GM20431 (cell line): ENCODE measurements around the gene SLC9A8.
"Not testable (repeated sequence)": the region's sequence is repeated elsewhere in the genome, so short reads cannot be mapped to it uniquely, and the experiment has no call there.

Source experiments
- in situ Hi-C: fragments of 300-500 bp; cut with MseI, MboI; formaldehyde crosslinking; loops from one replicate; pipeline ENCODE4 v1.15.0; 2020; ENCODE audit warnings: low sequenced_read_pairs; ENCODE audit not compliant: unreplicated experiment

SLC9A8 gene

DNA sequence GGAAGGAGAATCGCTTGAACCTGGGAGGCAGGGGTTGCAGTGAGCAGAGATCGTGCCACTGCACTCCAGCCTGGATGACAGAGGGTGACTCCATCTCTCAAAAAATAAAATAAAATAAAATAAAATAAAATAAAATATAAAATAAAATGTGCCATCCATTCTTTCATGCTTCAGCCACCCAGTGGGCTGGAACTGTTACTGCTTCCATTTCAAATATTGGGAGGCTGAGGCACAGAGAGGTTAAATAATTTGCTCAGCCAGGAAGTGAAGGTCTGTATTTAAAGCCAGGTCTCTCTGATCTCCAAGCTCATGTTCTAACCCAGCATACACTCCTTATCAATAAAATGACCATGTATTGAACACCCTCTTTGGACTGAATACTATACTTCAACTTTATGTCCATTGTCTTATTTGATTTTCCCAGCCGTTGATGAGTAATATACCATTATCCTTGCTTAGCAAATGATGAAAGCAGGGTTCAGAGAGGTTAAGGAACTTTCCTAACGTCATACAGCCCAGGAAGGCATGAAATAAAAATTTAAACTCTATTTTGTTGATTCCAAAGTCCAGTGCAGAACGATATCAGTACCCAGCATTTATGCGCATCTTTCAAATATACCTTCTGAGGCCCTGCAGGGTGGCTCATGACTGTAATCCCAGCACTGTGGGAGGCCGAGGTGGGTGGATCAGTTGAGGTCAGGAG, 25.8 kb upstream of the SLC9A8 start:
- in situ Hi-C loops = no loop called here

DNA sequence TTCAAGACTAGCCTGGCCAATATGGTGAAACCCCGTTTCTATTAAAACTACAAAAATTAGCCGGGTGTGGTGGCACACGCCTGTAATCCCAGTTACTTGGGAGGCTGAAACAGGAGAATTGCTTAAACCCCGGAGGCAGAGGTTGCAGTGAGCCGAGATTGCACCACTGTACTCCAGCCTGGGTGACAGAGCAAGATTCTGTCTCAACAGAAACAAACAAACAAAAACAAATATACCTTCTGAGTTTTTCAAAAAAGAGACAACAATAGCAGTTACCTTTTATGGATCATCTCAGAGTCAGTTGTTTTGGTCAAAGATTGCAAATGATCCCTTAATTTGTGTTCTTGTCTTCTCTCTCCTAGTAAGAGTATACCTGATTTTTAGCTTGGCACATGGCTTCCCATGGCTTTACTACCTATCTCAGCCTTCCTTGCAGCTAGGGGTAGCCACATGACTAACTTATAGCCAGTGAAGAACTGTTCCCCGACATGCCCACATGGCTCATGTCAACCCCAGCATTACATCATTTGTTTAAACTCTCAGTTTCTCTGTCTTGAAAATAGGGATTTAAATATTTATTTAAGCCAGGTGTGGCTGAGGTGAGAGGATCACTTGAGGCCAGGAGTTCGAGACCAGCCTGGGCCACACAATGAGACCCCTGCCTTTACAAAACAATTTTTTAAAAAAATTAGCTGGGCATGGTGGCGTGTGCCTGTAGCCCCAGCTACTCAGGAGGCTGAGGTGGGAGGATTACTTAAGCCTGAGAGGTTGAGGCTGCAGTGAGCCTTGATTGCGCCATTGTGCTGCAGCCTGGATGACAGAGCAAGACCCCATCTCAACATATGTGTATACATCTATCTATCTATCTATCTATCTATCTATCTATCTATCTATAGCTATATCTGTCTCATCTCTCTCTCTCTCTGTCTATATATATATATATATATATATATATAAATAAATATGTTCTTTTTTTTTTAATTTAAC, 25.0 kb upstream of the SLC9A8 start:
- in situ Hi-C loops = no loop called here

DNA sequence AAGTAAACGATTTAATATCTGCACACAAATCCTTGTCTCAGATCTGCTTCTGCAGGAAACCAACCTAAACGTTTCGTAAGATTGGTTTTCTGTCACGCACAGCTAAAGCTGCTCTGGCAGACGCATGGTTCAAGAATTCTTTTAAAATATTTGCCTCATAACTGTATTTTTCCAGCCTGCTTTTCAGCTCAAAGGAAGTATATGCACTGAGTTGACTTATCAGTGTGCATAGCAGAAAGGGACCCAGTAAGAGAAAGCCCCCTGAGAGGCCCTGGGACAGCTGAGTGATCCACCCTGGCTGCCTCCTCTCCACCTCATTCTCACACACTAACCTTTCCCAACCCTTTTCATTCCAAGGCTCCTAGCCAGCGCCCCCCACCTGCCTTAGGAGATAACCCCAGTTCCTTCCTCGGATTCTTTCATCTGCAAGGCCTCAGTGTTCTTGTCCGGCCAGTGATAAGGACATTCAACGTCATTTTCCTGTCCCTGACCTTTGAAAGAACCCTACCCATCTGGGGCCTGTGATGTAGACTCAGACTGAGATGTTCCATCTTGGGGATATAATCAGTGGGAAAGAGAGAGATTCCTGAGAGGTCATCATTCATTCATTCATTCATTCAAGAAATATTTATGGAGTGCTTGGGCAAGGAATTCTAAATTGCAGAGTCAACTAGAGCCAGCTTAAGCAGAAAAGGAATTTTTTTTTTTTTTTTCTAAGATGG, 22.4 kb upstream of the SLC9A8 start:
- in situ Hi-C loops = no loop called here

DNA sequence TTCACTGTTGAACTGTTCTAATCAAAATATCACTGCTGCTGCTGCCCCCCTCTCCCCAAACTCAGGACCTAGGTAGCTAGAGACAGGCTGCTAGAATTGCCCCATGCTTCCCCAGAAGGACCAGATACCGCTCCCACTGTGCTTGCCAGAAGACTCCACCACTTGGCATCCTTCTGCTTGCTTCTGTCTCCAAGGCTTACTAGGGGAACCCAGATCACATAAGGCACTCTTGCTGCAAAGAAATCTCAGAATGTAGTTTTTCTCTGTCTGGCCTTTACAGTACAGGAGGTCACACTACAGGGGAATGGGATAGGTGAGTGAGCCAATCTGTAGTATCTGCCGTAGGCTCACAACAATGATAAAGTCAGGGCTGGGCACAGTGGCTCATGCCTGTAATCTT, 21.5 kb upstream of the SLC9A8 start:
- in situ Hi-C loops = no loop called here

DNA sequence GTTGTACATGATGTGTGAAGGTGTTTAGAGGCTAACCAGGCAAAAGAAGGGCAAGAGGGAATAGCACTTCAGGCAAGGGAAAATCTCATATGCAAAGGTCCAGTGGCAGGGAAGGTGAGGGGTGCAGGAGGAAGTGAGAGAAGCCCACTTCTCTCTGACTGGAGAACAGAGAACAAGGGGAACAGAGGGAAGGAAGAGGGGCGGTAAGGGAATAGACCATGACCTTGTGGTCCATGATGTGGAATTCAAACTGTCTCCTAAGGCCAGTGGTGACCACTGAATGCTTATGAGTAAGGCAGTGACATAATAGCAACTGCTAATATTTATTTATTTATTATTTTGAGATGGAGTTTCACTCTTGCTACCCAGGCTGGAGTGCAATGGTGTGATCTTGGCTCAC, 20.6 kb upstream of the SLC9A8 start:
- in situ Hi-C loops = no loop called here

DNA sequence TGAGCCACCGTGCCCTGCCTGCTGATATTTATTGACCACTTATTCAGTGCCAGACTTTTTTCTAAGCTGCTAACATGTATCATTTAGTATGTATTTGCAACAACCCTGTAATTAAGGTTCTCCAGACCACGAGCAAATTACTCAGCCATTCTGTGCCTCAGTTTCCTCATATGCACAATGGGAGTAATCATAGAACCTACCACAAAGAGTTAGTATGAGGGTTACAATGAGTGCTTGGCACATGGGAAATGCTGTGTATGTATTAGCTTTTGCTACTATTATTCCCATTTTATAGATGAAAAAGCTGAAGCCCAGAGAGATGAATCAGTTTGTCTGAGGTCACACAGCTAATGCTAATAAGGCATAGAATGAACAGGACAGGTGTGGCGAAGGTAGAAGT, 20.0 kb upstream of the SLC9A8 start:
- in situ Hi-C loops = no loop called here

DNA sequence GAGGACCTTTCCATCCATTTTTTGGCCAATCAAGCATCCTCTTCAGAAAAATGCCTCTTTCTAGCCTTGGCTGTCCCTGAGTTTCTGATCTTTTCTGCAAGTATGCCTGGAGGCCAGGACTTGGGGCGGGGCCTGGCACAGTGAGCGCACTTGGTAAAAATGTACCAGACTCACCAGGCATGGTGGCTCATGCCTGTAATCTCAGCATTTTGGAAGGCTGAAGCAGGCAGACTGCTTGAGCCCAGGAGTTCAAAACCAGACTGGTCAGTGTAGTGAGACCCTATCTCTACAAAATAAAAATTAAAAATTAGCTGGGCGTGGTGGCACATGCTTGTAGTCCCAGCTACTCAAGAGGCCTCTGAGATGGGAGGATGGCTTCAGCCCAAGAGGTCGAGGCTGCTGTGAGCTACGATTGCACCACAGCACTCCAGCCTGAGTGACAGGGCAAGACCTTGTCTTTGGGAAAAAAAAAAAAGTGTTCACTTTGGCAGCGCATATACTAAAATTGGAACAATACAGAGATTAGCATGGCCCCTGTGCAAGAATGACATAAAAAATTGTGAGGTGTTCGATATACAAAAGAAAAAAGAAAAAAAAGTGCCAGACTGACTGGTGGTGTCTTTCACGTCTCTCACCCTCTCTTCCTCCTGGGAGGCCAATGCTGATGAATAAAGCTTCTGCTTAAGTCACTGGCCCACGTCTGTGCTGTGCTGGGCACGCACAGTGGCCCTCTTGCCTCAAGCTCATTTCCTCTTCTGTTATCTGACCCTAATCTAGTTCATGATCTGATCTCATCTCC, 18.1 kb upstream of the SLC9A8 start:
- in situ Hi-C loops = no loop called here

DNA sequence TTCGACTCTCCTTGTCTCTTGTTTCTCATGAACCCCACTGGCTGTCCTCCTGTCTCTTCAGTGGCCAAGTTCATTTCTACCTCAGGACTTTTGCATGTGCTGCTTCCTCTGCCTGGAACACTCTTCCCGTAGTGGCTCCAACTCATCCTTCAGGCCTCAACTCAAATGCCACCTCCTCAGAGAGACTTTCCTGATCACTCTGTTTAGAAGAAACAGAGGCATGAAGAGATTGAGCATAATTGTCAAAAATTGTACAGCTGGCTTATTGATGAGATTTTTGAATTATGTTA, 17.5 kb upstream of the SLC9A8 start:
- in situ Hi-C loops = no loop called here

DNA sequence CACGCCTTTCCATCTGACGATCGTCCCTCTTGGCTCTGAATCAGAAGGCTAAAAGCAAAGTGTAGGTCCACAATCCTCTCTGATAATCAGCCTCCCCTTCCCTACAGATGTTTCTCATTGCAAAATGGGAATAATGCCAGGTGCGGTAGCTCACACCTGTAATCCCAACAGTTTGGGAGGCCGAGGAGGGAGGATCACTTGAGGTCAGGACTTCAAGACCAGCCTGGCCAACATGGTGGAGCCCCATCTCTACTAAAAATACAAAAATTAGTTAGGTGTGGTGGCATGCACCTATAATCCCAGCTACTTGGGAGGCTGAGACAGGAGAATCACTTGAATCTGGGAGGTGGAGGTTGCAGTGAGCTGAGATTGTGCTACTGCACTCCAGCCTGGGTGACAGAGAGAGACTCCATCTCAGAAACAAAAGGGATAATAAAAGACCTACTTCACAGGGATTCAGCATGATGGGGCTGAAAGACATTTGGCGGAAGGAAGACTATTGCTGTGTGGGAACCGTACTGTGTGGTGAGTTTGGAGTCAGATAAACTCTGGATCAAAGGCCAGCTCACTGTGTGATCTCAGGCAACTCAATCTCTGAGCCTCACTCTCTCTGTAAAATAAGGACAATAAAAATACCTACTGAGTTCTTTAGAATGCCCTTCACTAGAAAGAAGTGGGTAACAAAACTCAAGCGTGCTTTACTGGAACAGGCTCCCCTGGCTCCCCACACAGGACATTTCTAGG, 15.9 kb upstream of the SLC9A8 start:
- in situ Hi-C loops = no loop called here

DNA sequence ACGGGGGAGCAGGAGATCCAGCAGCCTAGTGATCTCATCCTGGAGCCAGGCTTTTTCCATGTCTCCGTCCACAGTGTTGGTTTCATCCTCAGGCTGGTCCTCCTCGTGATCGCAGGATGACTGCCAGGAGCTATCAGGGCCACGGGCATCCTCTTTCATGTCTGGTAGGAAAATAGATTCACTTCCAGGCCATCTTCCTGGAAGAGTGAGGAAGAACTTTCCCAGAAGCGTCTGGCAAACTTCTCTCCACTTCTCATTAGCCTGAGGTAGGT, 15.3 kb upstream of the SLC9A8 start:
- in situ Hi-C loops = no loop called here

DNA sequence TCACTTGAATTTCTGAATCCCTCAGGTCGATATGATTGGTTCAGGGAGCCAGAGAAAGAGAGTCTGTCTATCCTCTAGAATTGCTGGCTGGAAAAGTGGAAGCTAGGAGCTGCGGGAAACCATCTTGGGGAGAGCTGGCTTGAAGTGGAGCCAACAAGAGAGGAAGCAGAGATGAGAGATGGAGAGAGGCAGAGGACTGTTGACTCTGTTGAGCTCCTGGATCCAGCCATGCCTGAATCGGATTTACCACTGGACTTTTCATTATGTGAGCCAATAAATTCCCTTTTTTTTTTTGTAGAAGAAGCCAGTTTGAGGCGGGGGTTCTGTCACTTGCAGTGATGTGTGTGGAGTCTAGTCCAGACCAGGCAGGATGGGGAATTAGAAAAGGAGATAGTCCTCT, 13.9 kb upstream of the SLC9A8 start:
- in situ Hi-C loops = no loop called here

DNA sequence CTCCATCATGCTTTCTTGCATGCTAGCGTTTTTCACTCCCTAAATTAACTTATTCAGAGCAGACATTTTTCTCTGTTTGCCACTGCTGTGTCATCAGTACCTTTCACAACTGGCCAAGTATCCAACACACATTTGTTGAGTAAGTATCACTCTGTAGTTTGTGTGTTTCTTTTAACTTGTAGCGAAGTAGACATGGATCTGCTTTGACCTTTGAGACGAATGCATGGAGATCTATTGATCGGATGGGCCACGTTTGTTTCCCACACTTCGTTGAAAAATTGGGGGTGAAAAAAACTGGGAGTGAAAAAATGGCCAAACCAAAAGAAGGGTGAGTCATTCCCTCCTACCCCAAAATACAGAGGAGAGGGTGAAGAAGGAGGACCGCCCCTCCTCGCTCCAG, 12.9 kb upstream of the SLC9A8 start:
- in situ Hi-C loops = no loop called here

DNA sequence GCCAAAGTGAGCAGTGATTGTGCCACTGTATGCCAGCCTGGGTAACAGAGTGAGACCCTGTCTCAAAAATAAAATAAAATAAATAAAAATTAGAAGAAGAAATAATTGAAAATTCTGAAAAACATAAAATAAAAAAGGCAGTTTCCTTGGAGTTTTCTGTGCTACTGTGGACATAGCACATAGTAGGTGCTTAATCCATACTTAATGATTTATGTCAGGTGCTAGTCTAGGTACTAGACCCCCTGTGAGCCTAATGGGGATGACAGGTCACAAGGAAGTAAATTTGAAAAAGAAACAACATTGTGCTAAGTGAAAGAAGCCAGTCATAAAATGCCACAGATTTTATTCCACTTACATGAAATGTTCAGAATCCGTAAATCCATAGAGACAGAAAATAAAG, 9.2 kb upstream of the SLC9A8 start:
- in situ Hi-C loops = no loop called here

DNA sequence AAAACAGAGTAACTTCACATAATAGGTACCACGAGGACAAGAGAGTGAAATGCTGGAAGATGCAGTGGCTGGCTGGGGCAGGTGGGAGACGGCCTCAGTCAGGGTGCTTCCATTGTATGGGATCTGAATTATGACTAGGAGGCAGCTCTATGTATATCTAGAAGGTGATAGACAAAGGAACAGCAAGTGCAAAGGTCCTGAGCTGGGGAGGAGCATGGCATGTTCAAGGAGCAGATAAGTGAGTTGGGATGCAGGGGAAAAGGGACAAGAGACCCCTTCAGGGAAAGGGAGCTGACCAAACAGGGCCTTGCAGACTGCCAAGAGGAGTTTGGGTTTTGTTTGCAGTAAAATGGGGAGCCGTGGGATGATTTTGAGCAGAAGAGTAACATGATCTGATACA, 8.3 kb upstream of the SLC9A8 start:
- in situ Hi-C loops = no loop called here

DNA sequence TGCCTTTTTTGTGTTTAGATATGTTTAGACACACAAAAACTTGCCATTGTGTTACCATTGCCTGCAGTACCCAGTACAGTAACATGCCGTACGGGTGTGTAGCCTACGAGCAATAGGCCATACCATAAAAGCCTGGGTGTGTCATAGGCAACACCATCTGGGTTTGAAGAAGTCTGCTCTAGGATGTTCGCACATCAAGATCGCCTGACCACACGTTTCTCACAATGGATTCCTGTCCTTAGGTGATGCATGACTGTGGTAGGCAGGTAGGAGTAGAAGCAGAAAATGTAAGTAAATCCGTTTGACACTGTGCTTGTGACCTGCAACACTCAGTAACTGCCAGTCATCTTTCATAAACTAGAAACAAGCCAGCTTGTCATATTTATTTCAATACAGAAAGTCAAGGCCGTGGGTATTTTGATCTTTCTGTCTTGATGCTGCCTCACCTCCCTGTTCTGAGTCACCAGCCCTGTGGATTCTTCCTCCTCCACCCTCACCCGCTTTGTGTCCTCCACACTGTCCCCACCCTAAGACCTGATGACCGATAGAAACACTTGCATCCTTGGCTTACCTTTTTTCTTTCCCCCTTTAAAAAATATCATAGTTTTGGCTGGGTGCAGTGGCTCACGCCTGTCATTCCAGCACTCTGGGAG, 7.3 kb upstream of the SLC9A8 start:
- in situ Hi-C loops = not testable (repeated sequence)

DNA sequence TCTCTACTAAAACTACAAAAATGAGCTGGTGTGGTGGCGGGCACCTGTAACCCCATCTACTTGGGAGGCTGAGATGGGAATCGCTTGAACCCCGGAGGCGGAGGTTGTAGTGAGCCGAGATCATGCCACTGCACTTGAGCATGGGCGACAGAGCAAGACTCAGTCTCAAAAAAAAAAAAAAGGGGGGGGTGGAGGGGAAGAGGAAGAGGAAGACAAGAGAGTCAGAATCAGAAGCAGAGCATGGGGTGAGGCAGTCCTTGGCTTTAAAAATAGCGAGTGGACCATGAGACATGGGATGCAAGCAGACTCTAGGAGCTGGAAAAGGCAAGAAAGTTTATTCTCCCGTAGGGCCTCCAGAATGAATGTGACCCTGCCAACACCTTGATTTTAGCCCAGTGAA, 3.9 kb upstream of the SLC9A8 start:
- in situ Hi-C loops = no loop called here

DNA sequence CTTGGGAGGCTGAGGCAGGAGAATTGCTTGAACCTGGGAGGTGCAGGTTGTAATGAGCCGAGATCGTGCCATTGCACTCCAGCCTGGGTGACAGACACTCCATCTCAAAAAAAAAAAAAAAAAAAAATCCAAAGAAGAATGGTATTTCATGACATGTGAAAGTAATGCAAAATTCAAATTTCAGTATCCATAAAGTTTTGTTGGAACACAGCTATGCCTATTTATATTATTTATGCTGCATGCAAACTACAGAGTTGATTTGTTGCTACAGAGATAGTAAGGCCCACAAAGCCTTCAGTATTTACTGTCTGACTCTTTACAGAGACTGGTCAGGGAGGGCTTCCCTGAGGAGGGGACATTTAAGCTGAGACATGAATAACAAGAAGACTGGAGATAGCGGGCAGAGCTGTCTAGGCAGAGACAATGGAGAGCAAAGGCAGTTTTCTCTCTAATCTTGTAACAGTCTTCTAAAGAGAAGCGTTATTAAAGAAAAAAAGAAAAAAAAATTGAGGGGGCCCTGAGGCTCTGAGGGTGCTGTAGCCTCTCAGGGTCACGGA, 2.7 kb upstream of the SLC9A8 start:
- in situ Hi-C loops = no loop called here

DNA sequence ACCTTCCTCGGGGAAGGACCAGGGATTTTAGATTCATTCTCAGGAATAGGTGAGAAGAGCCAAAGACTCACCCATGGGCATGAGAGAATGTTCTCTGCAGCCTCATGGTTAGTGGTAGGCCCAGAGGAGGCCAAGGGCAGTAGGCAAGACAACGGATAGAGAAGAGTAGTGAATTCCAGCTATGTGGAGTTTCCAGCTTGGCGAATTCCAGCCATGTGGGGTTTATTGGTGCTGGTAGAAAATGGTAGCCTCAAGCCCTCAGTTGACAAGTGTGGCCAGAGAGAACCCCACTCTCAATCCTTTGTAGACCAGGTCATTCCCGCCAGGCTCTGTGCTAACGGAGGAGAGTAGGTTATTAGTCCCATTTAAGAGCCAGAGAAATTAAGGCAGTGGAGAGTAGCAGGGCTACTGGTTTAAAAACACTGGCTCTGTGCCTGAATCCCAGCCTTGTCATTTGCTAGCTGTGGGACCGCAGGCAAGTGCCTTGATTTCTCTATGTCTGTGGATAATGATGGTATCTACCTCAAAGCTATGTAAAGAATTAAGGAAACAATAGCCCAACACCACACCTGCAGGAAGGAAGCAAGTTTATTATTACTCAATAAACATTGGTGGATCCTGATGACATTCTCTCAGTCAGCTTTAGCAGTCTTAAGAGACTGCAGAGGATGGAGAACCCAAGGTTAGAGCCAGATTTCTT, 2.0 kb upstream of the SLC9A8 start:
- in situ Hi-C loops = no loop called here
